Activated T-cell treated with anti-CD3 and anti-CD28 coated beads, Interleukin-2, amount 50 U/mL, for 1 hour (primary cell): ENCODE data around the gene CX3CL1.
"Not testable (repeated sequence)": the region's sequence is repeated elsewhere in the genome, so short reads cannot be mapped to it uniquely, and the experiment has no call there.

Experiments used
- DNase-seq: peaks from one replicate; pipeline ENCODE4 v3.0.0-alpha.2; 2020

The CX3CL1 gene

GRCh38 chr16:57357330-57358085 lies 14.8 kb upstream of the CX3CL1 start:
- DNase-seq, result no peak

- DNase-seq, result no peak
Observed at GRCh38 chr16:57358086-57358420, 14.2 kb upstream of the CX3CL1 start.

- no peak for DNase-seq
Observed at GRCh38 chr16:57358527-57359095, 13.7 kb upstream of the CX3CL1 start, which contains the start of gene CCL22. CCL22 (plus strand) TSS chr16:57358783; CDS start chr16:57358817, 34 bp downstream.

GRCh38 chr16:57360321-57360935 lies 11.9 kb upstream of the CX3CL1 start:
- DNase-seq, result no peak

- no peak for DNase-seq
Observed at GRCh38 chr16:57361404-57361803, 10.9 kb upstream of the CX3CL1 start.

GRCh38 chr16:57364143-57364542 lies 8.1 kb upstream of the CX3CL1 start:
- DNase-seq, result no peak

- no peak for DNase-seq
Observed at GRCh38 chr16:57366544-57367040, 5.7 kb upstream of the CX3CL1 start.

GRCh38 chr16:57367116-57367752 lies 5.1 kb upstream of the CX3CL1 start:
- DNase-seq, result no peak

- DNase-seq, result no peak
Observed at GRCh38 chr16:57371494-57372371, 557 bp upstream of the CX3CL1 start.

GRCh38 chr16:57373117-57373947 lies 1.0 kb downstream of the CX3CL1 start:
- DNase-seq, result no peak

- no peak for DNase-seq
Observed at GRCh38 chr16:57374067-57374534, 1.8 kb downstream of the CX3CL1 start.

- DNase-seq, result not testable (repeated sequence)
Observed at GRCh38 chr16:57374925-57375465, 2.7 kb downstream of the CX3CL1 start.

GRCh38 chr16:57376313-57376818 lies 4.1 kb downstream of the CX3CL1 start:
- no peak for DNase-seq

GRCh38 chr16:57377080-57377841 lies 5.0 kb downstream of the CX3CL1 start:
- DNase-seq, result no peak

GRCh38 chr16:57379579-57379978 lies 7.3 kb downstream of the CX3CL1 start:
- no peak for DNase-seq

GRCh38 chr16:57380671-57381462 lies 8.6 kb downstream of the CX3CL1 start:
- no peak for DNase-seq

GRCh38 chr16:57381791-57382534 lies 9.7 kb downstream of the CX3CL1 start:
- DNase-seq, result no peak

GRCh38 chr16:57382535-57383275 lies 10.4 kb downstream of the CX3CL1 start:
- no peak for DNase-seq
